HS-5 (cell line): ENCODE results near the gene NKIRAS1.
"Not testable (repeated sequence)": the region's sequence is repeated elsewhere in the genome, so short reads cannot be mapped to it uniquely, and the experiment has no call there.

Experiments
- DNase-seq: peaks from one replicate; pipeline ENCODE4 v3.0.0-alpha.2; 2012; ENCODE audit warnings: low read depth

The NKIRAS1 gene

GRCh38 chr3:23940775-23941174 lies 24.0 kb upstream of the NKIRAS1 start:
- no peak for DNase-seq

GRCh38 chr3:23938688-23939087 lies 21.9 kb upstream of the NKIRAS1 start:
- no peak for DNase-seq

- no peak for DNase-seq
These were observed 20.5 kb upstream of the NKIRAS1 start for GRCh38 chr3:23937296-23937695.

GRCh38 chr3:23934253-23934652 lies 17.5 kb upstream of the NKIRAS1 start:
- no peak for DNase-seq

- no peak for DNase-seq
These were observed 15.8 kb upstream of the NKIRAS1 start for GRCh38 chr3:23932571-23932970.

- DNase-seq = no peak
These were observed 14.8 kb upstream of the NKIRAS1 start for GRCh38 chr3:23931597-23931996.

- DNase-seq = no peak
These were observed 11.7 kb upstream of the NKIRAS1 start for GRCh38 chr3:23928524-23928923.

GRCh38 chr3:23926736-23927135 lies 9.9 kb upstream of the NKIRAS1 start:
- no peak for DNase-seq

- DNase-seq = no peak
These were observed 9.5 kb upstream of the NKIRAS1 start for GRCh38 chr3:23926246-23926645.

GRCh38 chr3:23923786-23924185 lies 7.0 kb upstream of the NKIRAS1 start:
- DNase-seq = no peak

GRCh38 chr3:23921052-23921511 lies 4.3 kb upstream of the NKIRAS1 start:
- no peak for DNase-seq

- no peak for DNase-seq
These were observed 3.4 kb upstream of the NKIRAS1 start for GRCh38 chr3:23920151-23920655.

- no peak for DNase-seq
These were observed 2.8 kb upstream of the NKIRAS1 start for GRCh38 chr3:23919628-23920027.

- DNase-seq = not testable (repeated sequence)
These were observed 1.5 kb upstream of the NKIRAS1 start for GRCh38 chr3:23918331-23918730.

- not testable (repeated sequence) for DNase-seq
These were observed 1.0 kb upstream of the NKIRAS1 start for GRCh38 chr3:23917679-23918303.

GRCh38 chr3:23916152-23916885 lies 471 bp downstream of the NKIRAS1 start:
- DNase-seq = no peak

GRCh38 chr3:23915537-23916108 lies 1.2 kb downstream of the NKIRAS1 start:
- DNase-seq = no peak

GRCh38 chr3:23913873-23914743 lies 2.7 kb downstream of the NKIRAS1 start:
- DNase-seq = no peak

GRCh38 chr3:23913182-23913581 lies 3.6 kb downstream of the NKIRAS1 start:
- no peak for DNase-seq

GRCh38 chr3:23912335-23912734 lies 4.5 kb downstream of the NKIRAS1 start:
- DNase-seq = not testable (repeated sequence)

GRCh38 chr3:23911397-23911796 lies 5.4 kb downstream of the NKIRAS1 start:
- DNase-seq = no peak

- no peak for DNase-seq
These were observed 7.4 kb downstream of the NKIRAS1 start for GRCh38 chr3:23909341-23909740.
